ENCODE data around the gene INSM2.

The INSM2 gene

GRCh38 chr14:35533357-35534207, at the start of gene INSM2:
Gene INSM2, plus strand, starts transcription at chr14:35534164. Its CDS starts 89 bp downstream, at chr14:35534253.
- DNase-seq = peak; percentile 29

- no peak for DNase-seq
Measured at GRCh38 chr14:35492569-35493014, 41.4 kb upstream of the INSM2 start.

- no peak for DNase-seq
Measured at GRCh38 chr14:35495278-35495677, 38.7 kb upstream of the INSM2 start.

GRCh38 chr14:35499180-35499579, 34.8 kb upstream of the INSM2 start:
- no peak for DNase-seq

- no peak for DNase-seq
Measured at GRCh38 chr14:35503646-35504045, 30.3 kb upstream of the INSM2 start.

GRCh38 chr14:35504260-35504659, 29.7 kb upstream of the INSM2 start:
- no peak for DNase-seq

- no peak for DNase-seq
Measured at GRCh38 chr14:35506461-35506860, 27.5 kb upstream of the INSM2 start.

- no peak for DNase-seq
Measured at GRCh38 chr14:35506927-35507326, 27.0 kb upstream of the INSM2 start.

- no peak for DNase-seq
Measured at GRCh38 chr14:35509846-35510245, 24.1 kb upstream of the INSM2 start.

GRCh38 chr14:35512765-35513164, 21.2 kb upstream of the INSM2 start:
- no peak for DNase-seq

GRCh38 chr14:35515916-35516315, 18.0 kb upstream of the INSM2 start:
- no peak for DNase-seq

- DNase-seq = no peak
Measured at GRCh38 chr14:35519986-35520385, 14.0 kb upstream of the INSM2 start.

GRCh38 chr14:35525695-35526094, 8.3 kb upstream of the INSM2 start:
- DNase-seq = no peak

- no peak for DNase-seq
Measured at GRCh38 chr14:35526962-35527361, 7.0 kb upstream of the INSM2 start.

GRCh38 chr14:35531960-35532747, 1.8 kb upstream of the INSM2 start:
- DNase-seq = no peak

- DNase-seq = no peak
Measured at GRCh38 chr14:35532783-35533356, 1.1 kb upstream of the INSM2 start.

- no peak for DNase-seq
Measured at GRCh38 chr14:35534208-35534872, 376 bp downstream of the INSM2 start.

- DNase-seq = peak; percentile 28
Measured at GRCh38 chr14:35534873-35535482, 1.0 kb downstream of the INSM2 start.

GRCh38 chr14:35535483-35536112, 1.6 kb downstream of the INSM2 start:
- DNase-seq = no peak

- no peak for DNase-seq
Measured at GRCh38 chr14:35539969-35540368, 6.0 kb downstream of the INSM2 start.

GRCh38 chr14:35543006-35543405, 9.0 kb downstream of the INSM2 start:
- no peak for DNase-seq

- no peak for DNase-seq
Measured at GRCh38 chr14:35549551-35549950, 15.6 kb downstream of the INSM2 start.

Measured in activated CD4-positive, alpha-beta T cell treated with anti-CD3 and anti-CD28 coated beads for 1 hour (primary cell).